ENCODE measurements around the gene PMFBP1. TPM values are rescaled to one million over a fixed set of nuclear protein-coding genes. Genes with fewer than 3 reads are reported as not detected.

Gene PMFBP1
- total and polyA plus RNA-seq, 2 donors (not counting 1 experiment from before 2014, with no cell fraction given) = 1.2 to 9.5 TPM

DNA sequence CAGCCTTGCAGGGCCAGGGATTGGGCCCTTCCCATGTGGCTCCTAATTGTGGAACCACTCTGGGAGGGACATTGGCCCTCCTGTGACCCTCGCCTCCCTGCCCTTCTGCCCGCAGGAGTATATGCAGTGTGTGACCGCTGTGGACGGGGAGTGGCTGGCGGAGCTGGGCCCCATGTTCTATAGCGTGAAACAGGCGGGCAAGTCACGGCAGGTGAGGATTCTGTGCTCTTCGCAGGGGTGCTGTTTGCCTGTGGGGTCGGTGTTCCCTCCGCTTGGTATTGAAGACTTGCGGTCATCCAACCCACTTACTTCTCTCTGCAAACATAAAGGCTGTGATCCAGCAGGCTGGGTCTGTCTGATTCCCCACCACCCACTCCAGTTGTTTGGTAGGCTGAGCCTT is 62.7 kb downstream of the PMFBP1 start:
- no peaks in the 10 kb centered on the region for H3K4me1 Mint-ChIP-seq
- H3K36me3 ChIP-seq (replicated peaks in 1 of 2; ENCODE audit: control extremely low read depth in 1 of 2, control insufficient read depth in 1 of 2, extremely low read depth in 1 of 2, insufficient read depth in 2 of 2, low read length in 1 of 2) = peaks cover 0 to 82% of the 10 kb centered on the region in 2 experiments
- ATAC-seq (ENCODE audit: low read depth) = no peak
- intact Hi-C loops (cut with micrococcal nuclease) = no loop called here
- no peak overlapping the region for H2AFZ ChIP-seq (ENCODE audit: insufficient read depth, low read depth, low read length, poor library complexity, severe bottlenecking)
- no peaks in the 10 kb centered on the region for H3K9me3 ChIP-seq (ENCODE audit: control extremely low read depth in 1 of 3, control insufficient read depth in 2 of 3, insufficient read depth in 1 of 3, low read length in 2 of 3)
- H3K9me3 Mint-ChIP-seq (ENCODE audit: insufficient read depth) = no peaks in the 10 kb centered on the region
- CTCF ChIA-PET = no interaction called here
- no peaks in the 10 kb centered on the region for H3K4me1 ChIP-seq (ENCODE audit: control insufficient read depth in 2 of 2, insufficient read depth in 2 of 2, low read length in 2 of 2)
- H3K9ac ChIP-seq (ENCODE audit: low read length) = no peak overlapping the region
- no peaks in the 10 kb centered on the region for H3K27me3 Mint-ChIP-seq
- WGBS (ENCODE audit: insufficient coverage) = over 99% methylated on average over 11 of the region's 12 CpGs
- H3K79me2 ChIP-seq (ENCODE audit: control insufficient read depth, insufficient read depth, low read length) = no peaks in the 10 kb centered on the region
- POLR2A ChIA-PET = no interaction called here
- no peak overlapping the region for H3K4me3 Mint-ChIP-seq
- H3K27ac Mint-ChIP-seq = no peak overlapping the region
- no peaks in the 10 kb centered on the region for H4K20me1 ChIP-seq (ENCODE audit: control insufficient read depth, insufficient read depth, low read length, poor library complexity, severe bottlenecking)
- no peaks in the 10 kb centered on the region for H3K27me3 ChIP-seq (replicated peaks in 1 of 4; ENCODE audit: control extremely low read depth in 1 of 4, control insufficient read depth in 3 of 4, insufficient read depth in 4 of 4, low read length in 3 of 4)
- DNase-seq = no peak
- no peak overlapping the region for H3K4me3 ChIP-seq (ENCODE audit: control extremely low read depth in 1 of 5, extremely low read depth in 1 of 5, insufficient read depth in 1 of 5, low read depth in 2 of 5, low read length in 4 of 5)
- TF ChIP-seq EZH2 (IDR thresholded peaks at IDR 0.05; ENCODE audit: borderline replicate concordance, insufficient read depth, low read depth, low read length, poor library complexity, severe bottlenecking) = no peak
- TF ChIP-seq, protein P1, sequence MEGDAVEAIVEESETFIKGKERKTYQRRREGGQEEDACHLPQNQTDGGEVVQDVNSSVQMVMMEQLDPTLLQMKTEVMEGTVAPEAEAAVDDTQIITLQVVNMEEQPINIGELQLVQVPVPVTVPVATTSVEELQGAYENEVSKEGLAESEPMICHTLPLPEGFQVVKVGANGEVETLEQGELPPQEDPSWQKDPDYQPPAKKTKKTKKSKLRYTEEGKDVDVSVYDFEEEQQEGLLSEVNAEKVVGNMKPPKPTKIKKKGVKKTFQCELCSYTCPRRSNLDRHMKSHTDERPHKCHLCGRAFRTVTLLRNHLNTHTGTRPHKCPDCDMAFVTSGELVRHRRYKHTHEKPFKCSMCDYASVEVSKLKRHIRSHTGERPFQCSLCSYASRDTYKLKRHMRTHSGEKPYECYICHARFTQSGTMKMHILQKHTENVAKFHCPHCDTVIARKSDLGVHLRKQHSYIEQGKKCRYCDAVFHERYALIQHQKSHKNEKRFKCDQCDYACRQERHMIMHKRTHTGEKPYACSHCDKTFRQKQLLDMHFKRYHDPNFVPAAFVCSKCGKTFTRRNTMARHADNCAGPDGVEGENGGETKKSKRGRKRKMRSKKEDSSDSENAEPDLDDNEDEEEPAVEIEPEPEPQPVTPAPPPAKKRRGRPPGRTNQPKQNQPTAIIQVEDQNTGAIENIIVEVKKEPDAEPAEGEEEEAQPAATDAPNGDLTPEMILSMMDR (IDR thresholded peaks at IDR 0.05) = no peak
- H3K27ac ChIP-seq (ENCODE audit: low read length in 2 of 2) = no peak overlapping the region
- no peak overlapping the region for H3K4me2 ChIP-seq (replicated peaks; ENCODE audit: low read depth, low read length, poor library complexity, severe bottlenecking)

DNA sequence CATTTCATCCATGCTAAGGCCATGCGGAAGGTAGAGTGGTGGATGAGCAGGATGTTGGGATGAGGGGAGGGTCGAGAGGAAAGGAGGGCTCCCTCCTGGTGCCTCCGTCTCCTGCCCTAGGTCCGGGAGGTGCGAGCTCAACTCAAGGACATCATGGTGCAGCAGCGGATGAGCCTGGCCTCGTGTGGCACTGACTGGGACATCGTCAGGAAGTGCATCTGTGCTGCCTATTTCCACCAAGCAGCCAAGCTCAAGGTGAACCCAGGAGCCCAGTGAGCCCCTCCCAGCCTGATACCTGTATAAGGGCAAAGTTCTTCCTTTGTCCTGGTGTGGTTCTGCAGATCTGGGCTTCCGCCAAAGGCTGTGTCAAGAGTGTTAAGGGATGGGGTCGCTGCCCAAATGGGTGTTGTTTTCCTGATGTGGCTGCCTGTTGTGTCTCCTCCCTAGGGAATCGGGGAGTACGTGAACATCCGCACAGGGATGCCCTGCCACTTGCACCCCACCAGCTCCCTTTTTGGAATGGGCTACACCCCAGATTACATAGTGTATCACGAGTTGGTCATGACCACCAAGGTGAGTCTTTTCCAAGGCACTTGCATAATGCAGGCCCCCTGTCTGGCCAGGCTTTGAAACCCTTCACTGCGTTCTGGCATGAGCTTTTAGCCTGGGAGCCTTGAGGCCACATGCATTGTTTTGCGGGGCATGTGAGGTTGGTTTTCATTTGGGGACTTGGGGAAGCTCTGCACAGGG is 63.4 kb downstream of the PMFBP1 start:
- H3K36me3 ChIP-seq (replicated peaks in 1 of 2; ENCODE audit: control extremely low read depth in 1 of 2, control insufficient read depth in 1 of 2, extremely low read depth in 1 of 2, insufficient read depth in 2 of 2, low read length in 1 of 2) = peaks cover 0 to 89% of the 10 kb centered on the region in 2 experiments

More for the DNA sequence above, 63.4 kb downstream of the PMFBP1 start:
- Histone ChIP-seq H2AFZ (ENCODE audit: insufficient read depth, low read depth, low read length, poor library complexity, severe bottlenecking) (no peak overlapping the region), H4K20me1 (ENCODE audit: control insufficient read depth, insufficient read depth, low read length, poor library complexity, severe bottlenecking) (no peaks in the 10 kb centered on the region), H3K4me1 (ENCODE audit: control insufficient read depth in 2 of 2, insufficient read depth in 2 of 2, low read length in 2 of 2) (no peaks in the 10 kb centered on the region), H3K9me3 (ENCODE audit: control extremely low read depth in 1 of 3, control insufficient read depth in 2 of 3, insufficient read depth in 1 of 3, low read length in 2 of 3) (no peaks in the 10 kb centered on the region), H3K9ac (ENCODE audit: low read length) (no peak overlapping the region), H3K4me2 (replicated peaks; ENCODE audit: low read depth, low read length, poor library complexity, severe bottlenecking) (no peak overlapping the region), H3K27ac (ENCODE audit: low read length in 2 of 2) (no peak overlapping the region), H3K4me3 (ENCODE audit: control extremely low read depth in 1 of 5, extremely low read depth in 1 of 5, insufficient read depth in 1 of 5, low read depth in 2 of 5, low read length in 4 of 5) (no peak overlapping the region), H3K27me3 (replicated peaks in 1 of 4; ENCODE audit: control extremely low read depth in 1 of 4, control insufficient read depth in 3 of 4, insufficient read depth in 4 of 4, low read length in 3 of 4) (no peaks in the 10 kb centered on the region), H3K79me2 (ENCODE audit: control insufficient read depth, insufficient read depth, low read length) (no peaks in the 10 kb centered on the region)
- ChIA-PET CTCF (no interaction called here), POLR2A (no interaction called here)
- 98% methylated on average over 14 of the region's 16 CpGs for WGBS (ENCODE audit: insufficient coverage)
- intact Hi-C loops (cut with micrococcal nuclease) = no loop called here
- Mint-ChIP-seq H3K4me1 (no peaks in the 10 kb centered on the region), H3K4me3 (no peak overlapping the region), H3K27me3 (no peaks in the 10 kb centered on the region), H3K27ac (no peak overlapping the region), H3K9me3 (ENCODE audit: insufficient read depth) (no peaks in the 10 kb centered on the region)
- ATAC-seq (ENCODE audit: low read depth) = no peak
- DNase-seq = no peak
- TF ChIP-seq EZH2 (IDR thresholded peaks at IDR 0.05; ENCODE audit: borderline replicate concordance, insufficient read depth, low read depth, low read length, poor library complexity, severe bottlenecking) = no peak
- TF ChIP-seq, protein P1 (IDR thresholded peaks at IDR 0.05) = no peak
